SK-N-SH treated with all-trans-retinoic acid at 6 μM for 48 hours (cell line): ENCODE results near the gene TMEM164.

Experiments
- ATAC-seq: fragments of 200-7000 bp; cut with Tn5 transposase; 3 replicates; pipeline ENCODE4 v1.9.1; 2020; ENCODE audit warnings: mild to moderate bottlenecking, moderate library complexity
- ARNTL ChIP-seq: fragments of 450-650 bp; formaldehyde crosslinking; IDR thresholded peaks from 2 replicates; pipeline ENCODE4 v1.5.0; 2020; ENCODE audit warnings: low read depth, mild to moderate bottlenecking, moderate library complexity, borderline replicate concordance
- BACH2 ChIP-seq: fragments of 250-450 bp; sonication (Bioruptor Pico); IDR thresholded peaks from 2 replicates; pipeline ENCODE4 v1.9.0; 2021; ENCODE audit warnings: mild to moderate bottlenecking, borderline replicate concordance
- ESRRG ChIP-seq: fragments of 250-450 bp; sonication (Bioruptor Pico); IDR thresholded peaks from 2 replicates; pipeline ENCODE4 v1.6.1; 2021; ENCODE audit warnings: mild to moderate bottlenecking
- GLIS3 ChIP-seq: fragments of 250-450 bp; sonication (Bioruptor Pico); IDR thresholded peaks from 2 replicates; pipeline ENCODE4 v1.5.0; 2020; ENCODE audit warnings: mild to moderate bottlenecking, moderate library complexity
- ISL1 ChIP-seq: fragments of 250-450 bp; sonication (Bioruptor Pico); IDR thresholded peaks from 2 replicates; pipeline ENCODE4 v2.1.2; 2022; ENCODE audit warnings: mild to moderate bottlenecking, moderate library complexity
- OSR1 ChIP-seq: fragments of 250-450 bp; sonication (Bioruptor Pico); IDR thresholded peaks from 2 replicates; pipeline ENCODE4 v1.8.0; 2022; ENCODE audit warnings: moderate library complexity, mild to moderate bottlenecking, inconsistent platforms
- PPARA ChIP-seq: fragments of 250-450 bp; sonication (Bioruptor Pico); IDR thresholded peaks from 2 replicates; pipeline ENCODE4 v1.5.0; 2020; ENCODE audit warnings: mild to moderate bottlenecking, borderline replicate concordance
- RARB ChIP-seq: fragments of 250-450 bp; sonication (Bioruptor Pico); IDR thresholded peaks from 2 replicates; pipeline ENCODE4 v1.8.0; 2021; ENCODE audit warnings: mild to moderate bottlenecking, moderate library complexity
- TCF4 ChIP-seq: fragments of 250-450 bp; sonication (Bioruptor Pico); IDR thresholded peaks from 2 replicates; pipeline ENCODE4 v1.8.0; 2021; ENCODE audit warnings: mild to moderate bottlenecking, moderate library complexity, borderline replicate concordance
- TOX ChIP-seq: fragments of 250-450 bp; sonication (Bioruptor Pico); IDR thresholded peaks from 2 replicates; pipeline ENCODE4 v1.8.0; 2021; ENCODE audit warnings: mild to moderate bottlenecking, moderate library complexity, borderline replicate concordance
- ZC3H10 ChIP-seq: fragments of 250-450 bp; sonication (Bioruptor Pico); IDR thresholded peaks from 2 replicates; pipeline ENCODE4 v1.5.1; 2021; ENCODE audit warnings: mild to moderate bottlenecking, moderate library complexity
- ZFP3 ChIP-seq: fragments of 250-450 bp; sonication (Bioruptor Pico); IDR thresholded peaks from 2 replicates; pipeline ENCODE4 v1.5.0; 2020; ENCODE audit warnings: mild to moderate bottlenecking, moderate library complexity
- ZNF8 ChIP-seq: fragments of 450-650 bp; formaldehyde crosslinking; IDR thresholded peaks from 2 replicates; pipeline ENCODE4 v1.5.0; 2020; ENCODE audit warnings: mild to moderate bottlenecking, moderate library complexity
- TF ChIP-seq, protein P1 (sequence below): fragments of 250-450 bp; sonication (Bioruptor Pico); IDR thresholded peaks from 2 replicates; pipeline ENCODE4 v1.8.0; 2021; ENCODE audit warnings: low read depth, mild to moderate bottlenecking, moderate library complexity, borderline replicate concordance
- TF ChIP-seq, protein P2 (sequence below): fragments of 250-450 bp; sonication (Bioruptor Pico); IDR thresholded peaks from 2 replicates; pipeline ENCODE4 v1.8.0; 2020; ENCODE audit warnings: mild to moderate bottlenecking, moderate library complexity, borderline replicate concordance
- TF ChIP-seq, protein P3 (sequence below): fragments of 250-450 bp; sonication (Bioruptor Pico); IDR thresholded peaks from 2 replicates; pipeline ENCODE4 v1.5.1; 2020; ENCODE audit warnings: low read depth, mild to moderate bottlenecking, moderate library complexity
- TF ChIP-seq, protein P4 (sequence below): fragments of 250-450 bp; sonication (Bioruptor Pico); IDR thresholded peaks from 2 replicates; pipeline ENCODE4 v1.5.1; 2021; ENCODE audit warnings: mild to moderate bottlenecking, moderate library complexity

The TMEM164 gene

DNA sequence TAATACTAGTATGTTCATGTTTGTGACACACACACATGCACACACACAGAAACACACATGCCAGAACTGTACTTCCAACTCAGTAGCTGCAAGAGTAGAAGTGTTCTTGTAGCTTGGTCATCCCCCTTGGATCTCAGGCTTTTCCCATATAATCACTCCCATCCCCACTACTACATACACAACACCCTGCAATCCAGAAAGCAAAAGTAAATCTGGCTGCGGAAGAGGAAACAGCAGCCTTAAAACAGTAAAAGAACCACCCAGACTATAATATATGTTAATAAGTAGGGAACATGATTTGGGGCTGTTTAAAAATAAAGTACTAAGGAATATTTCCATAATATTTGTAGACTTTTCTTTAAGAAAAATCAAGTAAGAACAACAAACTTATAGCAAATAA, 211.8 kb downstream of the TMEM164 start (continued):
- TF ChIP-seq, protein P1, sequence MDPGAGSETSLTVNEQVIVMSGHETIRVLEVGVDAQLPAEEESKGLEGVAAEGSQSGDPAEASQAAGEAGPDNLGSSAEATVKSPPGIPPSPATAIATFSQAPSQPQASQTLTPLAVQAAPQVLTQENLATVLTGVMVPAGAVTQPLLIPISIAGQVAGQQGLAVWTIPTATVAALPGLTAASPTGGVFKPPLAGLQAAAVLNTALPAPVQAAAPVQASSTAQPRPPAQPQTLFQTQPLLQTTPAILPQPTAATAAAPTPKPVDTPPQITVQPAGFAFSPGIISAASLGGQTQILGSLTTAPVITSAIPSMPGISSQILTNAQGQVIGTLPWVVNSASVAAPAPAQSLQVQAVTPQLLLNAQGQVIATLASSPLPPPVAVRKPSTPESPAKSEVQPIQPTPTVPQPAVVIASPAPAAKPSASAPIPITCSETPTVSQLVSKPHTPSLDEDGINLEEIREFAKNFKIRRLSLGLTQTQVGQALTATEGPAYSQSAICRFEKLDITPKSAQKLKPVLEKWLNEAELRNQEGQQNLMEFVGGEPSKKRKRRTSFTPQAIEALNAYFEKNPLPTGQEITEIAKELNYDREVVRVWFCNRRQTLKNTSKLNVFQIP (CRISPR knock-in tag) = no peak
- TF ChIP-seq, protein P2, sequence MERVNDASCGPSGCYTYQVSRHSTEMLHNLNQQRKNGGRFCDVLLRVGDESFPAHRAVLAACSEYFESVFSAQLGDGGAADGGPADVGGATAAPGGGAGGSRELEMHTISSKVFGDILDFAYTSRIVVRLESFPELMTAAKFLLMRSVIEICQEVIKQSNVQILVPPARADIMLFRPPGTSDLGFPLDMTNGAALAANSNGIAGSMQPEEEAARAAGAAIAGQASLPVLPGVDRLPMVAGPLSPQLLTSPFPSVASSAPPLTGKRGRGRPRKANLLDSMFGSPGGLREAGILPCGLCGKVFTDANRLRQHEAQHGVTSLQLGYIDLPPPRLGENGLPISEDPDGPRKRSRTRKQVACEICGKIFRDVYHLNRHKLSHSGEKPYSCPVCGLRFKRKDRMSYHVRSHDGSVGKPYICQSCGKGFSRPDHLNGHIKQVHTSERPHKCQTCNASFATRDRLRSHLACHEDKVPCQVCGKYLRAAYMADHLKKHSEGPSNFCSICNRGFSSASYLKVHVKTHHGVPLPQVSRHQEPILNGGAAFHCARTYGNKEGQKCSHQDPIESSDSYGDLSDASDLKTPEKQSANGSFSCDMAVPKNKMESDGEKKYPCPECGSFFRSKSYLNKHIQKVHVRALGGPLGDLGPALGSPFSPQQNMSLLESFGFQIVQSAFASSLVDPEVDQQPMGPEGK (CRISPR knock-in tag) = no peak

DNA sequence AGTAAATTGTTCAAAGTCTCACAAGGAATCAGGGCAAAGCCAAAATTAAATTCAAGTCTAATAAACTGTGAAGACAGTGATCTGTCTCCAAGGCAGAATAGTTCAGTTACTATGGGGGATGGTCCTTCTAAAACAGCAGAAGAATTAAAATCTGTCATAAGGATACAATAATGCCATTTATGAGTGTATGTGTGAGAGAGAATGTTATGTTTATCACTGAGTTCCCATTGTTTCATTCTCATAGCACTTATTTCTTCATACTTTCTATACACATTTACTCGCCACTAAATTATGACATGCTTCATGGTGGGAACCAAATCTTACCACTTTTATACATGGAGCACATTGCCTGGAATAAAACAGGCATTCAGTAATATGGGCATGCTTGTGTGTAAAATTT, 212.5 kb downstream of the TMEM164 start:
- no peak for ATAC-seq

DNA sequence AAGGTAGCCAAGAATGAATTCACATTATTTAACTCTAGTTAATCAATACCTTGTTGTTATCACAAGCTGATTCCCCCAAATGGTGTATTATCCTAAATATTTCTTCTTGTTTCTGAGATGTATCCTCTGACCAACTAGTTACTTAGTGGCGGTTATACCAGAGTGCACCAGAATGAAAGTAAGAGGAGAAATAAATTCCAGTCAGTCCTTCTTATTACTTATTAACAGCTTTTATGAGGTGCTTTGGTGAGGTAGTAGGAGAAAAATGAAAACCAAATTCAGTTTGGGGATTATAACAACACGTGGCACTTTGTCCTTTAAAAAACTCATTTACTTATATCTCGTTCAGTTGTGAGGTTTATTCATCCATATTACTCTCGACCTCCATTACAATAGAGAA, 213.1 kb downstream of the TMEM164 start:
- TF ChIP-seq, protein P3, sequence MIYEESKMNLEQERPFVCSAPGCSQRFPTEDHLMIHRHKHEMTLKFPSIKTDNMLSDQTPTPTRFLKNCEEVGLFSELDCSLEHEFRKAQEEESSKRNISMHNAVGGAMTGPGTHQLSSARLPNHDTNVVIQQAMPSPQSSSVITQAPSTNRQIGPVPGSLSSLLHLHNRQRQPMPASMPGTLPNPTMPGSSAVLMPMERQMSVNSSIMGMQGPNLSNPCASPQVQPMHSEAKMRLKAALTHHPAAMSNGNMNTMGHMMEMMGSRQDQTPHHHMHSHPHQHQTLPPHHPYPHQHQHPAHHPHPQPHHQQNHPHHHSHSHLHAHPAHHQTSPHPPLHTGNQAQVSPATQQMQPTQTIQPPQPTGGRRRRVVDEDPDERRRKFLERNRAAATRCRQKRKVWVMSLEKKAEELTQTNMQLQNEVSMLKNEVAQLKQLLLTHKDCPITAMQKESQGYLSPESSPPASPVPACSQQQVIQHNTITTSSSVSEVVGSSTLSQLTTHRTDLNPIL (CRISPR knock-in tag) = no peak
- TF ChIP-seq TOX (no peak), OSR1 (CRISPR knock-in tag) (no peak), ESRRG (CRISPR knock-in tag) (no peak)
- TF ChIP-seq, protein P1 (CRISPR knock-in tag) = no peak
- no peak for ATAC-seq

More for the DNA sequence above, 212.5 kb downstream of the TMEM164 start:
- TF ChIP-seq ZC3H10 (CRISPR knock-in tag) (no peak), ZFP3 (CRISPR knock-in tag) (no peak)
- TF ChIP-seq, protein P3 (CRISPR knock-in tag) = no peak
- TF ChIP-seq, protein P4, sequence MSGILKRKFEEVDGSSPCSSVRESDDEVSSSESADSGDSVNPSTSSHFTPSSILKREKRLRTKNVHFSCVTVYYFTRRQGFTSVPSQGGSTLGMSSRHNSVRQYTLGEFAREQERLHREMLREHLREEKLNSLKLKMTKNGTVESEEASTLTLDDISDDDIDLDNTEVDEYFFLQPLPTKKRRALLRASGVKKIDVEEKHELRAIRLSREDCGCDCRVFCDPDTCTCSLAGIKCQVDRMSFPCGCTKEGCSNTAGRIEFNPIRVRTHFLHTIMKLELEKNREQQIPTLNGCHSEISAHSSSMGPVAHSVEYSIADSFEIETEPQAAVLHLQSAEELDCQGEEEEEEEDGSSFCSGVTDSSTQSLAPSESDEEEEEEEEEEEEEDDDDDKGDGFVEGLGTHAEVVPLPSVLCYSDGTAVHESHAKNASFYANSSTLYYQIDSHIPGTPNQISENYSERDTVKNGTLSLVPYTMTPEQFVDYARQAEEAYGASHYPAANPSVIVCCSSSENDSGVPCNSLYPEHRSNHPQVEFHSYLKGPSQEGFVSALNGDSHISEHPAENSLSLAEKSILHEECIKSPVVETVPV (CRISPR knock-in tag) = no peak

DNA sequence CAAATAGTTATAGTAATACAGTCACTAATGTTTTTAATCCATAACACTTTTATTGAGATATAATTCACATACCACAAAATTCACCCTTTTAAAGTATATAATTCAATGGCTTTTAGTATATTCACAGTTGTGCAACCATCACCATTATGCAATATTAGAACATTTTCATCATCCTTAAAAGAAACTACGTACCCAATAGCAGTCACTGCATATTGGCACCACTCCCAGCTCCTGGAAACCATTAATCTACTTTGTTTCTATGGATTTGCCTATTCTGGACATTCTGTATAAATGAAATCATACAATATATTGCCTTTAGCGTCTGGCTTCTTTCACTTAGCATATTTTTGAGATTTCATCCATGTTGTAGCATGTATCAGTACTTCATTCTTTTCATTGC, 215.7 kb downstream of the TMEM164 start:
- no peak for ATAC-seq
- TF ChIP-seq ZC3H10 (CRISPR knock-in tag) (no peak), BACH2 (CRISPR knock-in tag) (no peak), OSR1 (CRISPR knock-in tag) (no peak), RARB (CRISPR knock-in tag) (no peak), ZNF8 (CRISPR knock-in tag) (no peak), ARNTL (CRISPR knock-in tag) (no peak), PPARA (CRISPR knock-in tag) (no peak), GLIS3 (CRISPR knock-in tag) (no peak), TCF4 (CRISPR knock-in tag) (no peak), ISL1 (CRISPR knock-in tag) (no peak), ESRRG (CRISPR knock-in tag) (no peak)
- TF ChIP-seq, protein P3 (CRISPR knock-in tag) = no peak
- TF ChIP-seq, protein P2 (CRISPR knock-in tag) = no peak
- TF ChIP-seq, protein P4 (CRISPR knock-in tag) = no peak
- TF ChIP-seq, protein P1 (CRISPR knock-in tag) = no peak
